ENCODE data around the gene KCNH2.

GRCh38 chr7:150976529-150977381, 1.4 kb downstream of the KCNH2 start:
- TF ChIP-seq CTCF (IDR thresholded peaks at IDR 0.05), result no peak
- TF ChIP-seq POLR2A (IDR thresholded peaks at IDR 0.05), result no peak

All from lower leg skin (tissue), 3 donors.